Stimulated activated CD4-positive, alpha-beta T cell treated with anti-CD3 and anti-CD28 coated beads, Interleukin-15, amount 100 ng/mL, for 24 hours (primary cell): ENCODE data around the gene HOXC4.
"Not testable (repeated sequence)": the region's sequence is repeated elsewhere in the genome, so short reads cannot be mapped to it uniquely, and the experiment has no call there.

Source experiments
- DNase-seq: peaks from one replicate; pipeline ENCODE4 v3.0.0-alpha.2; 2020

The HOXC4 gene

DNA sequence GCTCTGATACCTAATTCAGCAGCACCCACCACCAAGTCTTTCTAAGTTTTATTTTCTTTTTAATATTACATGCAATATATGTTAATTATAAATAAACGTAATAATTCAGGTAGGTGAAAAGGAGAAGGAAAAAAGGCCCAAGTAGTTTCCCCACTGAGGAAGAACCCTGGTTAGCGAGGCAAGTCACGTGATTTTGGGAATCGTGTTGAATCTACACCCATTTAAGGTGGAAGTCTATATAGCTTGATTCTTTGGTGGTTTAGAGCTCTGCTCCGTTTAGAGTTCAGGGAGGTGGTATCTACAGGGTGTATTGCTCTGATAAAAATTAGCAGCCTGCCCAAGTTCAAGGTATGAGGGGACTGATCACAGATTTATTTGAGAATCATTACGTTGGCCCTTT, 47.0 kb downstream of the HOXC4 start:
- not testable (repeated sequence) for DNase-seq

DNA sequence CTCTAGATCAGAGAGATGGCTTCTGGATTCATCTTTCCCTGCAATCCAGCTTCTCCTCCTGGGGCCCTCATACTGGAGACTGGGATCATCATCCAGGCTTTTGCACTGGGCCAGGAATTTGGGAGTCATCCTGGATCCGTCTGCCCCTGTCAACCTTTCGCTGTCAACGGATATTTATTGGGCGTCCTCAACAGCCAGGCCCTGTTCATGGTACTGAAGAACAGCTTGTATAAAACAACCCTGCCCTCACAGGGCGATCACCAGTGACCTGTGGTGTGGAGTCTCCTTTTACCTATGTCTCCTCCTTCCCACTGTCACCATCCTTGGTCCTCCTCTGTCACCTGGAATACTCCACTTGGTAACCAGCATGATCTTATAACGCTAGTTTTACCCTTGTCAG, 48.6 kb downstream of the HOXC4 start:
- not testable (repeated sequence) for DNase-seq

DNA sequence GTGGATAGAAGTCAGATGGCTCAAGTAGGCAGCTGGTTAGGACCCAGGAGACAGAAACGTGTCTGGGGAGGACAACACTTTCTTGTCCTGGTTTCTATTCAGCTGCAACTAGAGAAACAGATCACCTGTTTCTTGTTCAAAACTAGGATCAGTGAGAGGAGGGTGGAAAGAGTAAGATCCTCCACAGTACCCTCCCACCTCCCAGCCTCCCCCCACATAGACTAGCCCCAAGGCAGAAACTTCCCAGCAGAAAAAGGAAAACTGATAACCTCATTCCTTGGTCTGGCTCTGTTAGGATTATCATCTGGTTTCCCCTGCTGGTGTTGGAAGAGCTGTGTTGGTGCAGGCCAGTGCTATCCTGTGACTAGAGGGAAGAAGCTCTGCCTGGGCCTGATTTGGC, 50.2 kb downstream of the HOXC4 start:
- not testable (repeated sequence) for DNase-seq
